Right ventricle myocardium superior (tissue), 1 donor: ENCODE measurements around the gene MYCL. TPM values are rescaled to one million over a fixed set of nuclear protein-coding genes. Genes with fewer than 3 reads are reported as not detected.
A peak's percentile ranks its signal among the peaks of the same experiment; 100 is the strongest.

Experiments
- ATAC-seq: fragments of 200-7000 bp; cut with Tn5 transposase; one replicate; pipeline ENCODE4 v1.9.1; 2020; ENCODE audit warnings: mild to moderate bottlenecking; ENCODE audit not compliant: poor library complexity
- DNase-seq: peaks from one replicate; pipeline ENCODE4 v3.0.0-alpha.2; 2020
- intact Hi-C: fragments of 100-400 bp; cut with DNase I; formaldehyde crosslinking; loops from one replicate; pipeline ENCODE4 v1.11.2; 2022
- long read RNA-seq: library from polyadenylated mRNA; unstranded; transcript quantifications from one replicate; pipeline ENCODE4 v2.0.0, GENCODE V29; 2021
- total RNA-seq: library from RNA; stranded (reverse); fragmentation: NEBNext Ultra II Directional; extraction: Animal tissue kit (Norgen Biotek cat#: 25700); gene quantifications from one replicate; pipeline ENCODE4 v1.2.1, GENCODE V29; 2021
- donor health status: DM: no; HTN: yes; CAD: no; lungs with severe emphysema.

Gene MYCL, protein sequence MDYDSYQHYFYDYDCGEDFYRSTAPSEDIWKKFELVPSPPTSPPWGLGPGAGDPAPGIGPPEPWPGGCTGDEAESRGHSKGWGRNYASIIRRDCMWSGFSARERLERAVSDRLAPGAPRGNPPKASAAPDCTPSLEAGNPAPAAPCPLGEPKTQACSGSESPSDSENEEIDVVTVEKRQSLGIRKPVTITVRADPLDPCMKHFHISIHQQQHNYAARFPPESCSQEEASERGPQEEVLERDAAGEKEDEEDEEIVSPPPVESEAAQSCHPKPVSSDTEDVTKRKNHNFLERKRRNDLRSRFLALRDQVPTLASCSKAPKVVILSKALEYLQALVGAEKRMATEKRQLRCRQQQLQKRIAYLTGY
- 1.2 TPM for total RNA-seq
- long read RNA-seq, transcript MYCL-203 (3 exons, 3,256 nt) = major isoform, 5 of 6 reads
- long read RNA-seq, partial matches to known transcripts = 0 of 6 reads
- long read RNA-seq, other reads (novel, unspliced or antisense) = 0 of 6 reads

DNA sequence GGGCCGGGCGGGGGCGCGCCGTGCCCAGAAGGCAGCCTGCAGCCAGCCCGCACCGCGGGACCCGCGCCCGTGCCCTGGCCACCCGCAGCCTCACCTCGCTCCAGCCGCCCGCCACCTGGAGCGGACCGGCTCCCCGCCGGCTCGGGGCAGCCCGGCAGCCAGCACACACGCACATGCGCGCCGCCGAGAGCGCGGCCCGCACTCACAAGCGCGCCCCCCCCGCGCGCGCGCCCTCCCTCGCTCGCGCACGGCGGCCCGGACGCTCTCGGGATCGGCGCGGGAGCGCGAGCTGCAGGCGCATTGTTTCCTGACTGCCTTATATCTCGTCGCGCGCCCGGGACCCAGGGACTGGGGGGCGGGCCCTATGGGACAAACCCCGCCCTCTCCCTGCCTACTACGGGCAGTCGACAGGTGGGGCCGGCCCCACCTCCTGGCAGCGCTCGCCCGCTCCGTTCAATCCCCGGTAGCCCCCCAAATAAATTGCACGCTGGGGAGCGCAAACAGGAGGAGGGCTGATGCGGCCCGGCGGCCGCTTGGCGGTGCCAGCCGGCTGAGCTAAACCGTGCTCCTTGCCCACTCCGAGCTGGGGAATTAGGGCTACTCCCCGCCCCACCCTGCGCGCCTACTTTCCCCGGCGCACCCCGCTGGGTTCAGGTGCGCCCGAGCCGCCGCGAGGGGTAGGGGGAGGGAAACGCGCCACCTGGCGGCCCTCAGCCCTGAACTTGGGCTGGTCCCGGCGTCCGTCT, at the start of gene MYCL:
MYCL (minus strand) TSS at position 204 of the 746 bp plus-strand sequence. CDS start 483 bp downstream, outside the sequence.
- DNase-seq (peak; percentile 81), ATAC-seq (peak; percentile 91)
- intact Hi-C loops = loop anchor here (2.0 kb wide), 1 partner anchor 85 kb away; no protein-coding TSS in a partner anchor

DNA sequence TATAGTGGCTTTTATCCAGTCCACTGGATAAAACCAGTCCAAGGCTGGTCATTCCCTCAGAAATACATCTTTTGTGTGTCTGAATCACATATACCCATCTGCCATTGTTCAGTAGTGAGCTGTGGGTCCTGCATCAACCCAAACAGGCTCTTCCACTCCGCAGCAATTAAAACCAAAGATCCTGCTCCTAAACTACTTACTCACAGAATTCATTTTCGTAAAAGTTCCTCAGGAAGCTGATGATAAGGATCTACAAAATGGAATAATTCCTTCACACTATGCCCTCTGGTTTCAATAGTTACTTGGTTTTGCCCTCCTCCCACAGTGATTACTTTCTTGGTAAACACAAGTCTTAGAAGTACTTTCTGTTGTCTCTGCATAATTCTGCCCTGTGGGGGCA, 48.2 kb upstream of the MYCL start:
- DNase-seq (no peak), ATAC-seq (no peak)
- intact Hi-C loops = no loop called here

DNA sequence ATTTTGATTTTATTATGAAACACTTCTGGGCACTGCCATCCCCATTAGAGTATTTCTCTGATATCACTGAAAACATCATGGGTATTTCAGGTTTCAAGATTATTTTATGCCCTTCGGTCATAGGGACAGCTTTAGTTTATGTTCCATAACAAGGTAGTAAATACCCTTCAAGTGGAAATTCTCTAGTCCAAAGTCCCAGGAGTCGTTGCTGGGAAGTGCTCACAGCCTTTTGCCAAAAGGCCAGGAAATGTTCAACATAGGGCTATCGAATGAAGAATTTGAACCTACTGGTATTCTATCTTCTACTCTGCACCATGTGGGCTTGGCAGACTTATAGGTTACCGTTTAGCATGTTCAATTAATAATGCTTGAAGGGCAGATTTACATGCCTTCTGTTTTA, 45.5 kb upstream of the MYCL start:
- intact Hi-C loops = no loop called here
- ATAC-seq = no peak
- no peak for DNase-seq

DNA sequence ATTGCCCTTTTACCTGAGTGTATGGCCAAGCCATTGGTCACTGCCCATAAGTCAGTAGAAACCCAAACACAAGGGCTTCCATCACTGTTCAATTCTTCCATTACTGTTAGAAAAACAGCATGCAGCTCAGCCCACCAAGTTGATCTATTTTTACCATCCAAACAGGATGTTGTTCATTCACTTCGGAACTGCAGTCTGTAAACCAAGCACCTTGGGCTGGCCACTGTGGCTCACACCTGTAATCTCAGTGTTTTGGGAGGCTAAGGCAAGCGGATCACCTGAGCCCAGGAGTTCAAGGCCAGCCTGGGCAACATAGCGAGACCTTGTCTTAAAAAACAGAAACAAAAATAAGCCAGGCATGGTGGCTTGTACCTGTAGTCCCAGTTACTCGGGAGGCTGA, 44.5 kb upstream of the MYCL start:
- ATAC-seq (no peak), DNase-seq (no peak)
- intact Hi-C loops = no loop called here

DNA sequence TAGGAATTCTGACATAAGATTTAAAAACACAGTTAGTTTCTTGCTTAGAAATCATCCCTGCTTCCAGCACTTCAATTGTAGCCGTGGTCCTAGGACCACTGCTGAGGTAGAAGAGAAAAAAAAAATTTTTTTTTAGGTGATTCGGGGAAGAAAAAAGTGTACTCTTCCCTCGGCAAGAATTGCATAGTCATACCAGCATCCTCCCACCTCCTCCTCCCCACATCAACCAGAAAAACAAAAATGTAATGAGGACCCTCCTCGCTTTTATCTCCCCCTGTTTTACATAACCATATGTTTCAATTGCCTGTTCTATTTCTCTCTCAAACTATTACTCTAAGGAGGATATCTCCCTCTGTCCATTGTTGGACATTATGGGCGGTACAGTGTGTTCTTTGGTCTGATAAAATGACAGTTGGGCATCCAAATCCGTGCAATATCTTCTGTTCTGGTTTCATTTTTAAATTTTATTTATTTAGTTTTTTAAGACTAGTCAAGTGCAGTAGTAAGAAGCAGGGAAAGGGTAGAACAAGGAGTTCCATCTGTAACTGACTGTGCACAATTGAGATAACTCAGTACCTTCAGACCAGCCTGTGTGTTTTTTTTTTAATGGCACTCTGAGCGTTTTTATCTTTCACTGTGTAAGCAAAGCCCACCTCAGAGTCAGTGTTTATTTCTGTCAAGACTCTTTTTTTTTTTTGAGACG, 42.8 kb upstream of the MYCL start:
- DNase-seq (no peak), ATAC-seq (no peak)
- intact Hi-C loops = no loop called here

DNA sequence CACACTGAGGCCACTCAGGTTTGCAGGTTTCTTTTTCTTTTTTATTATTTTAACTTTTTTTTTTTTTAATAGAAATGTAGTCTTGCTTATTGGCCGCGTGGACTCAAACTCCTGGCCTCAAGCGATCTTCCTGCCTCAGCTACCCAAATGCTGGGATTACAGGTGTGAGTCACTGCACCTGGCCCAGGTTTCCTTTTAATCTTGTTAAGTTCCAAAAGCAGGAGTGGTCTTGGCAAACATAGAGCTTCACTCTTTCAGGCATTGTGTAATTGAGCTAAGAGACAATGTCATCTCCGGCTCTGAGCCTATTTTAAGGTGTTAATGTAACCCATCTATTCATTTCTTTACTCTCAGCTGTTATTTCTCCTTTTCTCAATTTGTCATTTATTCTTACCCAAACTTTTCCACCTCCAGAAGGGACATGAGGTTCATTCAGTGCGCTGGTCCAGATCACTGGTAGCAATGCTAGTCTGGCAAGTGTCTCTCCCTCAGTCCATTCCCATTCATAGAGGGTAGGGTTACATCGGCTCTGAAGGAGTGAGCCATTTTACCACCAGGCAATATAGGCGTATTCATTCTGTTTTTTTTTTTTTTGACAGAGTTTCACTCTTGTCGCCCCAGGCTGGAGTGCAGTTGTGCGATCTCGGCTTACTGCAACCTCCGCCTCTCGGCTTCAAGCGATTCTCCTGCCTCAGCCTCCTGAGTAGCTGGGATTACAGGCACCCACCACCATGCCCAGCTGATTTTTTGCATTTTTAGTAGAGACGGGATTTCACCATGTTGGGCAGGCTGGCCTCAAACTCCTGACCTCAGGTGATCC, 42.0 kb upstream of the MYCL start:
- intact Hi-C loops = no loop called here
- ATAC-seq = no peak
- DNase-seq = no peak

DNA sequence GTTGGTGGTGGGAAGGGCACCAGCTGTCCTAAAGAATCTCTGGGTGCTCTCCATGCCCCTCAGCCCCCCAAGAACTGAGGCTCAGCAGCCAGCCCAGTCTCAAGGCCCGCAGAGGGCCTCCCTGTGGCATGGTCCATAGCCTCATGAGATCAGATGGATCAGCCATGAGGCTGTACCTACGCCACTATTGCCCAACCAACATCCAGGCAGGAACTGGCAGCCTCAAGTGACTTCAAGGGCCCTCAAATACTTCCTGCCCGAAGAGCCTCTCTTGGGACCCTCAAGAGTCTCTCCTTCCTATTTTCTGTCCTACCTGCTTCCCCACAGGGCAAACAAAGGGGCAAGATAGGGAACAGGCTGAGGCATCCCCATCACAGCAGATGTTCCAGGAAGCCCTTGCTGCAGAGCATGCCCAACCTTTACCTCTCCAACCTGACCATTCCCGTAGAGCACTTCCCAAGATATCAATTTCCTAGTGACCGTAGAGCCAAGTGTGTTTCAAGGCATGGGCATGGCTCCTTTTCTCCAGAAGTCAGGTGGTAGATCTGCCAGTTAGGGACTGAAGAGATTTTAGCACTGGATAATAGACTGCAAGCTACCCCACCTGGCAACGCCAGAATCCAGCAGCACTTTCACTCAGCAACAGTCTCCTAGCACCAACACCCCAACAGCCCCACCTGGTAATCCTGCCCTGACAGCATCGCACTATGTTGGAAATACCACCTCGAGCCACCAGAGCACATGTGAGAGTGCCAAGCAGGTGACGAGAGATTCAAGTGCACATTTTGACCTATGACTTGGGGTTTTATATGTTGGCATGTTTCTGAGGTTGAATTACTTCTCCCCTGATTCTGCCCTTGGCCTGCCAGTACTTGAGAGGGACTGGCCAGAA, 39.5 kb upstream of the MYCL start:
- DNase-seq (no peak), ATAC-seq (no peak)
- intact Hi-C loops = no loop called here

DNA sequence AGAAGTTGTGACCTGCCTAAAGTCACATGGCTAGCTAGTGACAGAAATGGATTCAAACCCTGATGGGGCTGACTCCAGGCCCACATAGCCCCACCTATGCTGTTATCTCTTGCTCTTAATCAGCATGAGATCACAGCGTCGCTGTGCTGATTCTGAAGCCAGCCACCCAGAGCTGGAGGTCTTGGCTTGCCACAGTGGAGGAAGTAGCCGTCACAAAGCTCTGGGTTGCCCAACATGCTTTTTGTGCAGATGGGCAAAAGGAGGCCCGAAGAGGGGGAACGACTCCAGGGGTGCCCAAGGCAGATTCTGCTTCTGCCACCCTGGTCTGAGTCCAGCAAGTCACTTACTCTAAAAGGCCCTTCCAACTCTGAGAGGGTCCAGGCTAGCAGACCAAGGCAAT, 38.5 kb upstream of the MYCL start:
- ATAC-seq = no peak
- intact Hi-C loops = no loop called here
- DNase-seq = peak; percentile 56

DNA sequence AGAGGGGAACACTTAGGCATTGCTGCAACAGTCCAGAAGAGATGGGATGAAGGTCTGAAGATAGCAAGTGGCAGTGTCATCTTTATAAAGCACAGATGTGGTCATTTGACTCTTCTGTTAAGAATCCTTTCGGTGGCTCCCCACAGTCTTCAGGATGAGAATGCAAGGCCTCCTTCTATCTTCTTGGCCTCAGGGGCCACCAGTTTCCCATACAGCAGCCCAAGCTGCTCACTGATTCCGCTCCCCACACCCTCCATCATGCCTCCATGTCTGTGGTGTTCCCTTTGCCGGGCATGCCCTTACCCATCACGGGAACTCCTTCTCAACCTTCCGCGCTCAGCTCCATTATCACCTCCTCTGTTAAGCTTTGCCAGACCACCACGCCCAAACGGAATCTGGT, 37.1 kb upstream of the MYCL start:
- intact Hi-C loops = no loop called here
- DNase-seq = no peak
- ATAC-seq = no peak

DNA sequence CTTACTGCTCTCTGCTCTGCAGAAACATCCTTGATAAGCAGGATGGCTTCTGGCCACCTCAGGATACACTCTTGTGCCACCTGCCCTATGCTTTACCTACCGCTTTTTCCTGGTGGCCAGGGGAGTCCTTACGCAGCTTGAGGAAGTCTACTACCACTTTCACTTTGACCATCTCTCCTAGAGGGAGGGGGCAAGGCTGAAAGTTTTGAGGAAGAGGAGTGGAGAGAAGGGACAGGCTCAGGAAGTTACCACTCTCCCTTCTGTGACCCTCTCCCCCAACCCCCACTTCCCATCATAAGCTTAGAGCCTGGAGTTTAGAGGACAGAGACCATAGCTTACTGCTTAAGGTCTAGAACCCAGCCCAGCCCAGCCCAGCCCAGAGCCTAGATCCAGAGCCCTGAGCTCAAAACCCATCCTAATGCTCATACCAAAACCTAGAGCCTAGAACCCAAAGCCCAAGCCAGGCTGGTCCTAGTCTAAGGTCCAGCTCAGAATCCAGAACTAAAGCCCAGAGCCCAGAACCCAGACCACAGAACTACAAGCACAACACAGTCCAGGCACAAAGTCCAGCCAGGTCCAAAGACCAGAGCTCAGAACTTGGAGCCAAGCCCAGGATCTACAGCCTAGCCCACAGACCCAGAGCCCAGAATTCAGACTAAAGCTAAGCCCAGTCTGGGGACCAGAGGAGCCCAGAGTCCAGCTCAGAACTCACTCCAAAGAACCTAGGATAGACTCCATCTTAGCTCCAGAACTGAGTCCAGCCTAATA, 35.2 kb upstream of the MYCL start:
- DNase-seq = no peak
- peak; percentile 52 for ATAC-seq
- intact Hi-C loops = no loop called here

DNA sequence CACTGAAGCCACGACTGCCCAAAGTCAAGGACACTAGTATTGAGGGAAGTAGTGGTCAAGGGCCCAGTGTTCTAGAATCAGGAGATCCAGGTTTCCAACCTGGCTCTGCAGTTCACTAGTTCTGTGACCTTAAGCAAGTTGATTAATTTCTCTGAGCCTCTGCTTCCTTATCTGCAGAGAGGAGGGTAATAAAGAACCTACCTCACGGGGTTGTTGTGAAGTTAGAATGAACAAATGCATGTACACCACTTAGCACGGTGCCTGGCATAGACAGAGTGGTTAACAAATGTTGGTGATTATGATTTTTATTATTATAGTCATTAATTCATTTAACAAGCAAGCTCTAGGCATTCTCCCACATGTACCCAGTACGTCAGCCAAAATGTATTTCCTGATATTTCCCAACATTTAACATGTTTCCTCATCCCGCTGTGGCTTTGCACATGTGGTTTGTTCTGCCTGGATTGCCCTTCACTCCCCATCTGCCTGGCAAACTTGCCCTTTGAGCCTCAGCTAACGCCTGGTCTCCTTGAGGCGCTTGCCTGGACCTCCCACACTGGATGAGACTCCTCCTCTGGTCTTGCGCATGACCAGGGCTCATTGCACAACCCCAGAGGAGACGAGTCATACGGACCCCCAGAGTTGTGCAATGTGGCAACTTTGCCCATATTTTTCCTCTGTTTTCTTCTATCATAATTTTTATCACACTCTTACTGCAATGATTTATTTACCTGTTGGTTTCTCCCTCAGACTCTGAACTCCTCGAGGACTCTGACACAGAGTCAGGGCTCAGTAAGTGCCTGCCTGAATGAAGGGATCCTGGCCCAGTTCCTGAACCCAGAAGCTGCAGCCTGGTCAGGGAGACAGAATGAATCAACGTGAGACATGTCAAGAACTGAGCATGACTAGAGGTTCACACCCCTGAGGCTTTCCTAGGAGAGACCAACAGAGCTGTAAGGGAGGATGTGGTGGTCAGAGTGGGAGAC, 32.5 kb upstream of the MYCL start:
- intact Hi-C loops = no loop called here
- DNase-seq = peak; percentile 82
- ATAC-seq = peak; percentile 94

DNA sequence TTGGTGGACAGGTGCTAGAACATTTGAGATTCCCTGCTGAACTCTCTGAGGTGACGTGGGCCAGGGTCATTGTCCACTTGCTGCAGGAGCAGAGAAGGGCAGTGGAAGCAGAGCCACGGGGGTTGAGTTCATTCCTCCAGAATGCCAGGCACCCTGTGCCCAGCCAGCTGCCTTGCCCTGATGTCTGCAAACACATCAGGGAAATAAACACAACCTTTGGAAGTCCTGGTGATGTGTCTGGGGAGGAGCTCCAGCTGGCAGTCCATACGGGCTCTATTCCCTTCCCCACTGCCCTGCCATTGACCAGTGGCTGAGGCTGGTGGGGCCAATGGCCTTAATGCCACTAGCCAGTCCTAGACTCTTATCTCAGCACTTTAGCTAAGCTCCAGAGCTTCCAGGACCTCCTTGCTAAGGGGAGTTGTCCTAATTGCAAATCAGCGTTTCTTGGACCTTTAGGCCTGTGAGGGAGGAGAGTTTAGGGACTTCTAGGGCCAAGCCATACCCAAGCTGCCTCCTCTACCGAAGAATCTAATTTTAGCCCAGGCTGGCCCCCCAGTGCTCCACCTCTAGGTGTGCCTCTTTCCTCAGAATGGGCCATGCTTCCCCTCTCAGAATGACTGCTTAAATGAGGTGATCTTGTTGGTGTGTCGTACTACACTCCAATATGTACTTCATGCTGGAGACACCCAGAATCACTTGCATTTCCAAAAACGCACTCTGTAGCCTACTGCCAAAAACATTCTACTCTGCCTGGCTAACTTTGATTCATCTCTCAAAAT, 27.3 kb upstream of the MYCL start:
- DNase-seq = no peak
- intact Hi-C loops = no loop called here
- no peak for ATAC-seq

DNA sequence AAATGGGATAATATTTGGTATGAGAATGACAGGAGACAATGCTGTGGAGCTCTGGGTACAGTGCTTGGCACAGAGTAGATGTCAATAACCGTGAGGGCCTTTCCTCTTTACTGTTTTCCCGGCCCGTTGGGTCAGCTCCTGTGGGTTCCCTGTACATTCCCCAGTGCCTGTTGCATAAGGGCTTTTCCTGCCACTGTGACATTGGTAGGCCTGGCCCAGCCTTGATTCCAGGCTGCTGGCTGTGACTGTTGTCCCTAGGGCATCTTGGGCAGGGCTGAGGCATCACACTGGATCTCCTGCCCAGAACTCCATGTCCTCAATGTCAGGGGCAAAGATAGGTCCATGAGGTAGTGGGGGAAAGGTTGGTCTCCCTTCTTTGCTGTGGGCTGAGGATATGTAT, 25.8 kb upstream of the MYCL start:
- ATAC-seq (peak; percentile 68), DNase-seq (no peak)
- intact Hi-C loops = no loop called here

DNA sequence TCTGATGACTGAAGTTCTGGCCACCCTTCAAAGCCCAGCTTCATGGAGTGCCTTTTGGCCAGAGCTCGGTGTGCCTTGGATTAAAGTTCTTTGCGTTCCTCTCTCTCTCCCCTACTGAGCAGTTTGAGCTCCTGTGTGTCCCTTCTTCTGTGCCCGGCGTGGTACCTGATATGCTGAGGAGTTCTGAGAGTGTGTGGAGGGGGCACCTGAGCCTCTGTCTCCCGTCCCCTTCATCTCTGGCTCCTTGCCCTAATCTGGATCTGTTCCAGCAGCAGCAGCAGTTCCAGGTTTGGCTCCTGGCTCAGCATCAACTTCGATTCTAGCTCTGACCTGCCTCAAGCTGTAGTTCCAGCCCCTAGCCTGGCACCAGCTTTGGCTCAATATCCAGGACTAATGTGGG, 25.1 kb upstream of the MYCL start:
- ATAC-seq (peak; percentile 47), DNase-seq (no peak)
- intact Hi-C loops = no loop called here

DNA sequence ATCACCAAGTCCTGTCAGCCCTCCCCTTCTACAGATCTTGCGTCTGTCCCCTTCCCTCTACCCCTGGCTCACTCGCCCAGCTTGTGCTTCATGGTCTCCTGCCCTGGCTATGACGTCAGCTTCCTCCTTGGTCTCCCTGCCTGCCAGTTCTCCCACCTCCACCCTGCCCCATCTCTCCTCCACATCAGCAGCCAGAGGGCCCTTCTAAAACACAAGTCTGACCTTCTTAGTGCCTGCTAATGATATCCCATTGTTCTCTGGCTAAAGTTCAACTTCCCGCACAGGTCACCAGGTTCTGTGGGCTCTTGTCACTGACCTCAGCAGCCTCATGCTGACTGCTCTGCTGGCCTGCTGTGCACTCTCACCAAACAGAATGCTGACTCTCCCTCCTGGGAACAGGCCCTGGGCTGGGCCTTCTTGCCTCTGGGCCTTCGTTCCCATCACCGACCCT, 24.7 kb upstream of the MYCL start:
- intact Hi-C loops = no loop called here
- ATAC-seq (peak; percentile 53), DNase-seq (no peak)
